Stimulated activated CD8-positive, alpha-beta memory T cell treated with anti-CD3 and anti-CD28 coated beads, Interleukin-7, amount 100 ng/mL, for 4 hours (primary cell): ENCODE data around the gene RBP5.

Experiments used
- DNase-seq, 2 donors: peaks; one replicate each; pipeline ENCODE4 v3.0.0-alpha.2; 2020; ENCODE audit warnings: low read depth in 2 of 2

RBP5 gene

GRCh38 chr12:7075518-7075917, 53.2 kb downstream of the RBP5 start:
- no peak for DNase-seq

GRCh38 chr12:7073946-7074345, 54.7 kb downstream of the RBP5 start:
- DNase-seq, result no peak
